Osteocyte (in vitro differentiated cells): Measurements from ENCODE around the gene PCNT. TPM values are rescaled to one million over a fixed set of nuclear protein-coding genes. Genes with fewer than 3 reads are reported as not detected.

ENCODE experiments used
- DNase-seq: peaks from one replicate; pipeline ENCODE4 v3.0.0; 2021; ENCODE audit warnings: mixed read lengths; ENCODE audit not compliant: unreplicated experiment; ENCODE audit errors: extremely low spot score
- H3K27ac Mint-ChIP-seq: one replicate; pipeline ENCODE4 v1.8.0; 2021; ENCODE audit warnings: mild to moderate bottlenecking, mixed read lengths; ENCODE audit not compliant: unreplicated experiment
- H3K27me3 Mint-ChIP-seq: one replicate; pipeline ENCODE4 v1.8.0; 2021; ENCODE audit warnings: mixed read lengths; ENCODE audit not compliant: unreplicated experiment
- H3K36me3 Mint-ChIP-seq: one replicate; pipeline ENCODE4 v1.8.0; 2021; ENCODE audit warnings: mixed read lengths; ENCODE audit not compliant: unreplicated experiment
- H3K4me1 Mint-ChIP-seq: one replicate; pipeline ENCODE4 v1.8.0; 2021; ENCODE audit warnings: mixed read lengths; ENCODE audit not compliant: unreplicated experiment
- H3K4me3 Mint-ChIP-seq: one replicate; pipeline ENCODE4 v1.8.0; 2021; ENCODE audit warnings: mild to moderate bottlenecking, moderate library complexity, mixed read lengths; ENCODE audit not compliant: unreplicated experiment
- H3K9me3 Mint-ChIP-seq: one replicate; pipeline ENCODE4 v1.8.0; 2021; ENCODE audit warnings: mixed read lengths; ENCODE audit not compliant: unreplicated experiment
- CTCF ChIP-seq: fragments of 200-600 bp; sonication (generic); IDR thresholded peaks from 2 replicates; pipeline ENCODE4 v1.5.0; 2021; ENCODE audit warnings: antibody characterized with exemption, mild to moderate bottlenecking, moderate library complexity
- total RNA-seq: library from RNA; stranded (reverse); gene quantifications from 2 replicates; pipeline ENCODE4 v1.2.1, GENCODE V29; 2021

PCNT gene
- total RNA-seq, 1 donor from 2014 or later = 38.9 TPM

- Mint-ChIP-seq H3K4me1 (no peaks in the 10 kb centered on the region), H3K27me3 (no peaks in the 10 kb centered on the region), H3K27ac (no peak overlapping the region), H3K9me3 (no peaks in the 10 kb centered on the region), H3K36me3 (peaks cover 24% of the 10 kb centered on the region), H3K4me3 (no peak overlapping the region)
- no peak for TF ChIP-seq CTCF
- no peak for DNase-seq
These were observed 102.5 kb downstream of the PCNT start for GRCh38 chr21:46426313-46427046.

- TF ChIP-seq CTCF = no peak
These were observed 103.6 kb downstream of the PCNT start for GRCh38 chr21:46427516-46427915.

GRCh38 chr21:46428286-46428685 lies 104.3 kb downstream of the PCNT start:
- Mint-ChIP-seq H3K4me3 (no peak overlapping the region), H3K27ac (no peak overlapping the region)
- TF ChIP-seq CTCF = no peak

More at GRCh38 chr21:46427516-46427915, 103.6 kb downstream of the PCNT start:
- Mint-ChIP-seq H3K9me3 (no peaks in the 10 kb centered on the region), H3K27ac (no peak overlapping the region), H3K36me3 (peaks cover 32% of the 10 kb centered on the region), H3K27me3 (no peaks in the 10 kb centered on the region), H3K4me1 (no peaks in the 10 kb centered on the region), H3K4me3 (no peak overlapping the region)
- no peak for DNase-seq

GRCh38 chr21:46428987-46429710 lies 105.2 kb downstream of the PCNT start:
- no peaks in the 10 kb centered on the region for H3K9me3 Mint-ChIP-seq
- H3K36me3 Mint-ChIP-seq = peaks cover 30% of the 10 kb centered on the region
- H3K27me3 Mint-ChIP-seq = no peaks in the 10 kb centered on the region
- no peak overlapping the region for H3K27ac Mint-ChIP-seq
- H3K4me1 Mint-ChIP-seq = no peaks in the 10 kb centered on the region
- DNase-seq = no peak
- H3K4me3 Mint-ChIP-seq = no peak overlapping the region
- no peak for TF ChIP-seq CTCF

More at GRCh38 chr21:46428286-46428685, 104.3 kb downstream of the PCNT start:
- Mint-ChIP-seq H3K9me3 (no peaks in the 10 kb centered on the region), H3K4me1 (no peaks in the 10 kb centered on the region), H3K36me3 (peaks cover 32% of the 10 kb centered on the region), H3K27me3 (no peaks in the 10 kb centered on the region)
- DNase-seq = no peak
